ENCODE data around the gene PPID. TPM values are rescaled to one million over a fixed set of nuclear protein-coding genes. Genes with fewer than 3 reads are reported as not detected.
"Not testable (repeated sequence)": the region's sequence is repeated elsewhere in the genome, so short reads cannot be mapped to it uniquely, and the experiment has no call there.

Gene PPID
- total RNA-seq, 4 donors from 2014 or later = 12.0 to 21.1 (median 16.1) TPM

GRCh38 chr4:158758703-158759102 is 35.5 kb upstream of the PPID start:
- H3K4me1 ChIP-seq = no peaks in the 10 kb centered on the region
- no peak for DNase-seq (ENCODE audit: low spot score in 2 of 2)
- peaks cover 0 to 4% (median 0%) of the 10 kb centered on the region in 4 donors for H3K9me3 ChIP-seq
- no peak for TF ChIP-seq POLR2A (IDR thresholded peaks at IDR 0.05)
- H3K36me3 ChIP-seq = no peaks in the 10 kb centered on the region
- whole genome bisulfite sequencing, 2 donors = 89 to 90% methylated on average over 4 of the region's 4 CpGs
- no peak overlapping the region for H3K4me3 ChIP-seq
- no peak overlapping the region for H3K27ac ChIP-seq
- no peaks in the 10 kb centered on the region for H3K27me3 ChIP-seq

DNA sequence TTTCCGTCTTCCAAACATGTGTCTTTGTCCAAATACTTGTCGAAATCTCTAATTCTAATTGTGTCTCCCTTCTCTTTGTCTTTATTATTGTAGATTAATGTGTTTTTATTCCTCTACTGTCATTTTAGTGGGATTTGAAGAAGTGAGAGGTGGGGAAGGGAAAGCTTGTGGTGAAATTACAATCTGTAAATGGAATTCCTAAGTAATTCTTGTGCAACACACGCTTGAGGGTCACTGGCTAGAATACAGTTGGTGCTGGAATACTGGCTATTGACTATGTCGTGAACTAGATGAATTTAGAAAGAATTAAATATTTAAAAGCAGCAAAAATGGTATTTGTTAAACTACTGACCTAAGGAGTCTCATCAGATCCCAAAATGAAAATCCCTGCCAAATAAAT is 34.9 kb upstream of the PPID start:
- WGBS, 2 donors = 63 to 72% methylated on average over 4 of the region's 4 CpGs
- TF ChIP-seq, protein P1, sequence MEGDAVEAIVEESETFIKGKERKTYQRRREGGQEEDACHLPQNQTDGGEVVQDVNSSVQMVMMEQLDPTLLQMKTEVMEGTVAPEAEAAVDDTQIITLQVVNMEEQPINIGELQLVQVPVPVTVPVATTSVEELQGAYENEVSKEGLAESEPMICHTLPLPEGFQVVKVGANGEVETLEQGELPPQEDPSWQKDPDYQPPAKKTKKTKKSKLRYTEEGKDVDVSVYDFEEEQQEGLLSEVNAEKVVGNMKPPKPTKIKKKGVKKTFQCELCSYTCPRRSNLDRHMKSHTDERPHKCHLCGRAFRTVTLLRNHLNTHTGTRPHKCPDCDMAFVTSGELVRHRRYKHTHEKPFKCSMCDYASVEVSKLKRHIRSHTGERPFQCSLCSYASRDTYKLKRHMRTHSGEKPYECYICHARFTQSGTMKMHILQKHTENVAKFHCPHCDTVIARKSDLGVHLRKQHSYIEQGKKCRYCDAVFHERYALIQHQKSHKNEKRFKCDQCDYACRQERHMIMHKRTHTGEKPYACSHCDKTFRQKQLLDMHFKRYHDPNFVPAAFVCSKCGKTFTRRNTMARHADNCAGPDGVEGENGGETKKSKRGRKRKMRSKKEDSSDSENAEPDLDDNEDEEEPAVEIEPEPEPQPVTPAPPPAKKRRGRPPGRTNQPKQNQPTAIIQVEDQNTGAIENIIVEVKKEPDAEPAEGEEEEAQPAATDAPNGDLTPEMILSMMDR (IDR thresholded peaks at IDR 0.05) = no peak
- TF ChIP-seq EP300 (IDR thresholded peaks at IDR 0.05) (no peak), POLR2A (IDR thresholded peaks at IDR 0.05) (no peak)

DNA sequence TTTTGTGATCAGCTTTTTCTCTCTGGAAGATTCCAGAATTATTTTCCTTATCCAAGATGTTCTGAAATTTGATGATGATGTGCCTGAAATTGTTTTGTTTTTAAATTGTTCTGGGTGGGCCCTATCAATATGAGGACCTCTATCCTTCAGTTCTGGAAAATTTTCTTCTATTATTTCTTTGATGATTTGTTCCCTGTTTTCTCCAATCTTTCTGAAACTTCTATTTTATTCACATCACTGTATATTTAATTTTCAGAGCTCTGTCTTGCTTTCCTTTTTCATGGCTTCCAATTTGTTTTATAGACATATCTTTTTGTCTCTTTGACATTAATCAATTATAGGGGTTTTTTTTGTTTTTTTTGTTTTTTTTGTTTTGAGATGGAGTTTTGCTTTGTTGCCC is 33.4 kb upstream of the PPID start:
- no peak for DNase-seq (ENCODE audit: low spot score in 2 of 2)
- H3K36me3 ChIP-seq = no peaks in the 10 kb centered on the region

More for the DNA sequence above, 34.9 kb upstream of the PPID start:
- no peaks in the 10 kb centered on the region for H3K27me3 ChIP-seq
- no peaks in the 10 kb centered on the region for H3K36me3 ChIP-seq
- H3K9me3 ChIP-seq = peaks cover 0 to 4% (median 0%) of the 10 kb centered on the region in 4 donors
- no peak overlapping the region for H3K4me3 ChIP-seq
- H3K4me1 ChIP-seq = no peaks in the 10 kb centered on the region
- DNase-seq (ENCODE audit: low spot score in 2 of 2) = no peak
- H3K27ac ChIP-seq = no peak overlapping the region

GRCh38 chr4:158755819-158756218 is 32.6 kb upstream of the PPID start:
- not testable (repeated sequence) for H3K4me1 ChIP-seq; H3K36me3 ChIP-seq; DNase-seq (ENCODE audit: low spot score in 2 of 2); H3K9me3 ChIP-seq; H3K27ac ChIP-seq; H3K27me3 ChIP-seq; H3K4me3 ChIP-seq
- WGBS, 2 donors = 90 to 96% methylated on average over 7 of the region's 7 CpGs

More for the DNA sequence above, 33.4 kb upstream of the PPID start:
- peaks cover 0 to 4% (median 0%) of the 10 kb centered on the region in 4 donors for H3K9me3 ChIP-seq
- no peak overlapping the region for H3K4me3 ChIP-seq
- TF ChIP-seq, protein P1 (IDR thresholded peaks at IDR 0.05) = no peak
- no peak for TF ChIP-seq EP300 (IDR thresholded peaks at IDR 0.05)
- no peak for TF ChIP-seq POLR2A (IDR thresholded peaks at IDR 0.05)
- H3K27me3 ChIP-seq = no peaks in the 10 kb centered on the region
- no peaks in the 10 kb centered on the region for H3K4me1 ChIP-seq
- H3K27ac ChIP-seq = no peak overlapping the region

DNA sequence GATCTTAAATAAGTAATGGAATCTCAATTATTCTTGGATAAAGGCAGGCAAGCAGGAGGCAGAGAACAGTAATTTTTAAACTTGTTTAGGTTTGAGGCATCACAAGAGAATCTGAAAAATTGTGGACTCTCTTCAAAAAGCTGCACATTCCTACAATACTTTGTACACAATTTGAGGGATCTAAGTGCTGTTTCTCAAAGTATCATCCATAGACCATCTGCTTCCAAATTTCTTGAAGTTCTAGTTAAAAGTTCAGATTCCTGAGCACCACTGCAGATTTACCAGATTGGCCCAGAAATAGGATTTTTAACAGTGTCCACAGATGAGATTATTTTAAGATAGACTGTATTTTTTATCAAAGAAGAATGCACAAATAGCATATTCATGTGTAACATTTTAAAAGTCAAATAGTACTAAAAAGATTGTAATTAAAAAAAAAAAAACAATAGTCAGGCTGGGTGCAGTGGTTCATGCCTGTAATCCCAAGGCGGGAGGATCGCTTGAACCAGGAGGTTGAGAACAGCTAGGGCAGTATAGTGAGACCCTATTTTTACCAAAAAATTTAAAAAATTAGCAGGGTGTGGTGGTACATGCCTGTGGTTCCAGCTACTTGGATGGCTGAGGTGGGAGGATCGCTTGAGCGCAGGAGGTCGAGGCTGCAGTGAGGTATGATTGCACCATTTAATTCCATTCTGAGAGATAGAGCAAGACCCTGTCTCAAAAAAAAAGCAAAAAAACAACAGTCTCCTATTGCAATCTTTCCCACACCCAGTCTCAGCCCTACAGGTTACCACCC is 31.4 kb upstream of the PPID start:
- H3K4me3 ChIP-seq = no peak overlapping the region

GRCh38 chr4:158750379-158750778 is 27.2 kb upstream of the PPID start:
- Histone ChIP-seq H3K36me3 (no peaks in the 10 kb centered on the region), H3K9me3 (no peaks in the 10 kb centered on the region), H3K27ac (no peak overlapping the region), H3K4me1 (no peaks in the 10 kb centered on the region), H3K4me3 (no peak overlapping the region), H3K27me3 (no peaks in the 10 kb centered on the region)
- 23 to 24% methylated on average over 3 of the region's 3 CpGs for WGBS, 2 donors
- TF ChIP-seq, protein P1 (IDR thresholded peaks at IDR 0.05) = no peak
- no peak for TF ChIP-seq EP300 (IDR thresholded peaks at IDR 0.05)
- TF ChIP-seq POLR2A (IDR thresholded peaks at IDR 0.05) = no peak
- DNase-seq (ENCODE audit: low spot score in 2 of 2) = no peak

More for the DNA sequence above, 31.4 kb upstream of the PPID start:
- Histone ChIP-seq H3K27ac (no peak overlapping the region), H3K27me3 (no peaks in the 10 kb centered on the region), H3K36me3 (no peaks in the 10 kb centered on the region), H3K9me3 (peaks cover 0 to 4% (median 0%) of the 10 kb centered on the region in 4 donors), H3K4me1 (no peaks in the 10 kb centered on the region)
- DNase-seq (ENCODE audit: low spot score in 2 of 2) = no peak
- 86% methylated on average over 5 of the region's 5 CpGs for WGBS, 2 donors
- TF ChIP-seq EP300 (IDR thresholded peaks at IDR 0.05) = no peak
- no peak for TF ChIP-seq POLR2A (IDR thresholded peaks at IDR 0.05)
- TF ChIP-seq, protein P1 (IDR thresholded peaks at IDR 0.05) = no peak

GRCh38 chr4:158746537-158746936 is 23.3 kb upstream of the PPID start:
- not testable (repeated sequence) for H3K36me3 ChIP-seq; H3K27ac ChIP-seq; H3K4me1 ChIP-seq; H3K4me3 ChIP-seq; H3K27me3 ChIP-seq; H3K9me3 ChIP-seq; DNase-seq (ENCODE audit: low spot score in 2 of 2)
- WGBS, 2 donors = 90 to 92% methylated on average over 2 to 11 of the region's 31 CpGs
